Activated CD8-positive, alpha-beta T cell treated with anti-CD3 and anti-CD28 coated beads for 36 hours (primary cell): ENCODE results near the gene ATP5F1B. TPM values are rescaled to one million over a fixed set of nuclear protein-coding genes. Genes with fewer than 3 reads are reported as not detected.

ENCODE experiments used
- ATAC-seq: fragments of 200-7000 bp; cut with Tn5 transposase; one replicate; pipeline ENCODE4 v1.10.0; 2021; ENCODE audit warnings: mild to moderate bottlenecking, moderate library complexity
- CTCF ChIA-PET: fragments of 350-600 bp; sonication (Branson Sonifier 250); formaldehyde crosslinking; loops from one replicate; lab custom pipeline; 2021; ENCODE audit warnings: antibody characterized with exemption; lab: Charles Lee
- POLR2A ChIA-PET: fragments of 350-600 bp; sonication (Branson Sonifier 250); formaldehyde crosslinking; loops from one replicate; lab custom pipeline; 2021; ENCODE audit warnings: antibody characterized with exemption; lab: Charles Lee
- DNase-seq: peaks from one replicate; pipeline ENCODE4 v3.0.0-alpha.2; 2020
- H3K27ac Mint-ChIP-seq: one replicate; pipeline ENCODE4 v1.8.0; 2021; ENCODE audit warnings: mild to moderate bottlenecking, mixed read lengths
- H3K27me3 Mint-ChIP-seq: one replicate; pipeline ENCODE4 v1.8.0; 2021; ENCODE audit warnings: mixed read lengths
- H3K36me3 Mint-ChIP-seq: one replicate; pipeline ENCODE4 v1.8.0; 2021; ENCODE audit warnings: low read depth, mixed read lengths
- H3K4me1 Mint-ChIP-seq: one replicate; pipeline ENCODE4 v1.8.0; 2021; ENCODE audit warnings: low read depth, mixed read lengths
- H3K4me3 Mint-ChIP-seq: one replicate; pipeline ENCODE4 v1.8.0; 2021; ENCODE audit warnings: mild to moderate bottlenecking, moderate library complexity, mixed read lengths
- H3K9me3 Mint-ChIP-seq: one replicate; pipeline ENCODE4 v1.8.0; 2021; ENCODE audit warnings: mixed read lengths
- CTCF ChIP-seq: fragments of 200-600 bp; IDR thresholded peaks from one replicate; pipeline ENCODE4 v1.8.0; 2022; ENCODE audit warnings: antibody characterized with exemption, mild to moderate bottlenecking
- intact Hi-C: fragments of 100-400 bp; cut with micrococcal nuclease; formaldehyde crosslinking; loops from one replicate; pipeline ENCODE4 v1.10.0; 2022
- total RNA-seq, 2 experiments: library from RNA; stranded (reverse); gene quantifications; one replicate each; pipeline ENCODE4 v1.2.3, GENCODE V29; 2021

Gene ATP5F1B
- total RNA-seq, 2 experiments from 2014 or later: 859 to 869 TPM

GRCh38 chr12:56626701-56627100 is 19.1 kb downstream of the ATP5F1B start:
- Mint-ChIP-seq H3K27ac (peak overlapping the region; percentile 55), H3K4me1 (peaks cover 61% of the 10 kb centered on the region), H3K27me3 (no peaks in the 10 kb centered on the region), H3K36me3 (peaks cover 34% of the 10 kb centered on the region), H3K9me3 (no peaks in the 10 kb centered on the region), H3K4me3 (no peak overlapping the region)
- TF ChIP-seq CTCF: no peak
- intact Hi-C loops: no loop called here
- ATAC-seq (no peak), DNase-seq (no peak)
- ChIA-PET CTCF (interaction anchor here (1.0 to 4.3 kb wide), 6 partner anchors 9 to 113 kb away, joined by 3 to 27 read pairs (median 4); no protein-coding TSS in a partner anchor), POLR2A (interaction anchor here (0.6 to 1.6 kb wide), 6 partner anchors 9 to 267 kb away, joined by 3 to 5 read pairs (median 3); partner anchors contain the start of gene STAT2)

GRCh38 chr12:56622535-56622934 is 23.2 kb downstream of the ATP5F1B start:
- Mint-ChIP-seq H3K9me3 (no peaks in the 10 kb centered on the region), H3K36me3 (peaks cover 35% of the 10 kb centered on the region), H3K27me3 (no peaks in the 10 kb centered on the region), H3K4me3 (no peak overlapping the region), H3K4me1 (peaks cover 53% of the 10 kb centered on the region), H3K27ac (peak overlapping the region; percentile 26)
- ChIA-PET POLR2A (interaction anchor here (1.1 kb wide), 1 partner anchor 8 kb away, joined by 3 read pairs; no protein-coding TSS in a partner anchor), CTCF (interaction anchor here (0.9 to 4.3 kb wide), 4 partner anchors 8 to 121 kb away, joined by 3 to 27 read pairs (median 3); no protein-coding TSS in a partner anchor)
- no peak for TF ChIP-seq CTCF
- intact Hi-C loops: no loop called here
- no peak for ATAC-seq
- no peak for DNase-seq

- TF ChIP-seq CTCF: no peak
- CTCF ChIA-PET: interaction anchor here (0.8 to 1.3 kb wide), 3 partner anchors 17 to 23 kb away, joined by 3 to 4 read pairs (median 3); no protein-coding TSS in a partner anchor
- H3K36me3 Mint-ChIP-seq: peaks cover 40% of the 10 kb centered on the region
Observed at GRCh38 chr12:56616925-56617324, 28.9 kb downstream of the ATP5F1B start.

GRCh38 chr12:56616244-56616643 is 29.5 kb downstream of the ATP5F1B start:
- no peak for DNase-seq
- Mint-ChIP-seq H3K36me3 (peaks cover 47% of the 10 kb centered on the region), H3K9me3 (no peaks in the 10 kb centered on the region), H3K27me3 (no peaks in the 10 kb centered on the region), H3K27ac (no peak overlapping the region), H3K4me3 (no peak overlapping the region), H3K4me1 (peaks cover 21% of the 10 kb centered on the region)
- ChIA-PET CTCF (interaction anchor here (0.8 to 1.3 kb wide), 3 partner anchors 18 to 23 kb away, joined by 3 to 4 read pairs (median 3); no protein-coding TSS in a partner anchor), POLR2A (interaction anchor here (0.7 kb wide), 1 partner anchor 8 kb away, joined by 4 read pairs; no protein-coding TSS in a partner anchor)
- TF ChIP-seq CTCF: no peak
- no peak for ATAC-seq
- intact Hi-C loops: no loop called here

More at GRCh38 chr12:56616925-56617324, 28.9 kb downstream of the ATP5F1B start:
- H3K9me3 Mint-ChIP-seq: no peaks in the 10 kb centered on the region
- peaks cover 22% of the 10 kb centered on the region for H3K4me1 Mint-ChIP-seq
- H3K4me3 Mint-ChIP-seq: no peak overlapping the region
- no peak for ATAC-seq
- POLR2A ChIA-PET: no interaction called here
- intact Hi-C loops: no loop called here
- DNase-seq: no peak
- H3K27ac Mint-ChIP-seq: peak overlapping the region; percentile 65
- no peaks in the 10 kb centered on the region for H3K27me3 Mint-ChIP-seq

GRCh38 chr12:56614627-56615026 is 31.2 kb downstream of the ATP5F1B start:
- no peak for ATAC-seq
- Mint-ChIP-seq H3K36me3 (peaks cover 57% of the 10 kb centered on the region), H3K4me3 (no peak overlapping the region), H3K9me3 (no peaks in the 10 kb centered on the region), H3K4me1 (peaks cover 12% of the 10 kb centered on the region), H3K27me3 (no peaks in the 10 kb centered on the region), H3K27ac (peak overlapping the region; percentile 27)
- no peak for DNase-seq
- TF ChIP-seq CTCF: no peak
- POLR2A ChIA-PET: interaction anchor here (1.3 to 1.5 kb wide), 2 partner anchors 9 to 15 kb away, joined by 3 to 4 read pairs; no protein-coding TSS in a partner anchor
- CTCF ChIA-PET: interaction anchor here (1.4 to 1.8 kb wide), 3 partner anchors 9 to 24 kb away, joined by 3 to 5 read pairs (median 4); no protein-coding TSS in a partner anchor
- intact Hi-C loops: no loop called here
